ENCODE data around the gene BSDC1. TPM values are rescaled to one million over a fixed set of nuclear protein-coding genes. Genes with fewer than 3 reads are reported as not detected.

Gene BSDC1
- total RNA-seq, 2 donors from 2014 or later: 78.3 to 248 TPM

DNA sequence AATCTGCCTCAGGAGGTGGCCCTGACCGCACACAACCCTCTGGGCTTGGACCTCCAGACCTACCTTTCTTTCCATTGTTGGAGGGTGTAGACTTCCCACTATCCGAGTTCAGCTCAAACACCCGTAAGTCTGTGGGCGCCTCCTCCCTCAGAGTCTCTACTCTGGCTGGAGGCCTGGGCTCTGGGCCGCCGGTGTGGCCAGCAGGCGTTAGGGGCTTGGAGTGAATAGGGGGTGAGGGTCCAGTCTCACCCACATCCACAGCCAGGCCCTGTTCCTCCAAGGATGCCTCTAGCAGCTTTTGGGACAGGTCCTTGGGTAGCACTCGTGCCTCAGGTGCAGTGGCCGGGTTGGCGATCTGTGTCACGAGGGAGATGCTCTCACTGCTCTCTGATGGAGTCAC is 18.0 kb downstream of the BSDC1 start:
- TF ChIP-seq POLR2A (IDR thresholded peaks at IDR 0.05): no peak
- no peak for TF ChIP-seq POLR2AphosphoS5 (IDR thresholded peaks at IDR 0.05)
- no peak for TF ChIP-seq CTCF (IDR thresholded peaks at IDR 0.05)
- peaks cover 9 to 39% of the 10 kb centered on the region in 2 donors for H3K36me3 ChIP-seq

GRCh38 chr1:32373996-32374592 is 20.1 kb downstream of the BSDC1 start:
- WGBS: 85% methylated on average over 1 of the region's 1 CpG
- TF ChIP-seq CTCF (IDR thresholded peaks at IDR 0.05) (no peak), POLR2A (IDR thresholded peaks at IDR 0.05) (no peak), POLR2AphosphoS5 (IDR thresholded peaks at IDR 0.05) (no peak)
- Histone ChIP-seq H3K4me3 (no peak overlapping the region), H3K4me1 (replicated peaks) (no peaks in the 10 kb centered on the region), H3K27me3 (replicated peaks; ENCODE audit: insufficient read depth) (no peaks in the 10 kb centered on the region), H3K27ac (no peak overlapping the region), H3K9me3 (no peaks in the 10 kb centered on the region), H3K36me3 (peaks cover 6 to 21% of the 10 kb centered on the region in 2 donors)
- no peak for DNase-seq (ENCODE audit: low spot score)
- intact Hi-C loops (cut with DNase I): no loop called here

More for the DNA sequence above, 18.0 kb downstream of the BSDC1 start:
- H3K4me1 ChIP-seq (replicated peaks): no peaks in the 10 kb centered on the region
- no peaks in the 10 kb centered on the region for H3K9me3 ChIP-seq
- intact Hi-C loops (cut with DNase I): no loop called here
- DNase-seq (ENCODE audit: low spot score): no peak
- H3K4me3 ChIP-seq: no peak overlapping the region
- H3K27ac ChIP-seq: no peak overlapping the region
- 93% methylated on average over 11 of the region's 11 CpGs for WGBS
- H3K27me3 ChIP-seq (replicated peaks; ENCODE audit: insufficient read depth): no peaks in the 10 kb centered on the region

- Histone ChIP-seq H3K36me3 (peaks cover 7 to 15% of the 10 kb centered on the region in 2 donors), H3K4me1 (replicated peaks) (no peaks in the 10 kb centered on the region), H3K9me3 (no peaks in the 10 kb centered on the region), H3K4me3 (no peak overlapping the region), H3K27me3 (replicated peaks; ENCODE audit: insufficient read depth) (no peaks in the 10 kb centered on the region), H3K27ac (no peak overlapping the region)
- TF ChIP-seq POLR2A (IDR thresholded peaks at IDR 0.05) (no peak), POLR2AphosphoS5 (IDR thresholded peaks at IDR 0.05) (no peak), CTCF (IDR thresholded peaks at IDR 0.05) (no peak)
- intact Hi-C loops (cut with DNase I): no loop called here
- WGBS: 88% methylated on average over 5 of the region's 5 CpGs
- no peak for DNase-seq (ENCODE audit: low spot score)
Observed at GRCh38 chr1:32372149-32372756, 22.0 kb downstream of the BSDC1 start.

DNA sequence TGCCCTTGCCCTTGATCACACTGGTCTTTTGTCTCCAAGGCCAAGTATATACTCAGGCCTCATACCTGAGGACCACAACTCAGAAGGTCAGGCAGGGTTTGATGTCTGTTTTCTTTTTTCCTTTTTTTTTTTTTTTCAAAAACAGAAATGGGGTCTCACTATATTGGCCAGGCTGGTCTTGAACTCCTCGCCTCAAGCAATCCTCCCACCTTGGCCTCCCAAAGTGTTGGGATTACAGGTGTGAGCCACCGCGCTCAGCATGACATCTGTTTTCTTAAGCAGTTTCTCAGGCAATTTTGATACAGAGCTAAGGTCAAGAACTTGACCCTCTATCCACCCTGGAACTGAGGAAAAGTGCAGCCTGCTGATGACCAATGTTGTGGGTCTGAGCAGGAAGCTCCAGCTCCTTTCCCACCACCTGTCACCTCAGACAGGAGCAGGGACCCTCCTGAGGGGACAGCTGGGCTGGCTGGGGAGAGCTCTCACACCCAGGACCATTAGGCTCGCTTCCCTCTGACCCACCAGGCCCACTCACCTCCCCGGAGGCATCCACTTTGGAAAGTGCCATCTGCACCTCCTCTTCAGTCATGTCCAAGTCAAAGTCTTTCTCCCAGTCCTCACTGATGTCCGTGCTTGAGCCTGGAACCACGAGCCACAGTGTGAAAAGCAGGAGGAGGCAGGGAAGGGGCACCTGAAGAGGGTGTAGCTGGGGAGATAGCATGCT is 26.2 kb downstream of the BSDC1 start:
- Histone ChIP-seq H3K4me3 (no peak overlapping the region), H3K27me3 (replicated peaks; ENCODE audit: insufficient read depth) (no peaks in the 10 kb centered on the region), H3K4me1 (replicated peaks) (no peaks in the 10 kb centered on the region), H3K36me3 (peaks cover 9% of the 10 kb centered on the region in 2 donors), H3K27ac (no peak overlapping the region), H3K9me3 (no peaks in the 10 kb centered on the region)
- intact Hi-C loops (cut with DNase I): no loop called here
- WGBS: 96% methylated on average over 7 of the region's 7 CpGs
- TF ChIP-seq POLR2A (IDR thresholded peaks at IDR 0.05): no peak
- no peak for TF ChIP-seq CTCF (IDR thresholded peaks at IDR 0.05)
- TF ChIP-seq POLR2AphosphoS5 (IDR thresholded peaks at IDR 0.05): no peak
- no peak for DNase-seq (ENCODE audit: low spot score)

Measured in prostate gland (tissue), 2 donors.